ENCODE results near the gene NADSYN1.

NADSYN1 gene

GRCh38 chr11:71449596-71449995, 3.4 kb upstream of the NADSYN1 start:
- H3K9me3 ChIP-seq (ENCODE audit: control insufficient read depth in 1 of 2, low read length in 2 of 2) = no peaks in the 10 kb centered on the region
- no peak overlapping the region for H3K27ac ChIP-seq (ENCODE audit: low read depth, low read length)
- H3K4me3 ChIP-seq (ENCODE audit: low read depth in 1 of 2, low read length in 2 of 2) = peak overlapping the region; percentile 95 to 98
- H3K27me3 ChIP-seq (ENCODE audit: control insufficient read depth in 1 of 2, insufficient read depth in 2 of 2, low read length in 2 of 2) = no peaks in the 10 kb centered on the region
- H3K9ac ChIP-seq (ENCODE audit: low read depth in 1 of 2, low read length in 2 of 2) = peak overlapping the region; percentile 93 to 94
- peaks cover 0 to 14% of the 10 kb centered on the region in 2 donors for H3K36me3 ChIP-seq (ENCODE audit: control insufficient read depth in 1 of 2, insufficient read depth in 2 of 2, low read length in 2 of 2)
- H3K4me1 ChIP-seq (ENCODE audit: control insufficient read depth in 1 of 2, insufficient read depth in 2 of 2, low read length in 2 of 2) = peaks cover 37 to 60% of the 10 kb centered on the region in 2 donors

GRCh38 chr11:71450507-71450906, 2.5 kb upstream of the NADSYN1 start:
- Histone ChIP-seq H3K9me3 (ENCODE audit: control insufficient read depth in 1 of 2, low read length in 2 of 2) (no peaks in the 10 kb centered on the region), H3K4me3 (ENCODE audit: low read depth in 1 of 2, low read length in 2 of 2) (no peak overlapping the region), H3K27ac (ENCODE audit: low read depth, low read length) (no peak overlapping the region), H3K4me1 (ENCODE audit: control insufficient read depth in 1 of 2, insufficient read depth in 2 of 2, low read length in 2 of 2) (peaks cover 42 to 67% of the 10 kb centered on the region in 2 donors), H3K27me3 (ENCODE audit: control insufficient read depth in 1 of 2, insufficient read depth in 2 of 2, low read length in 2 of 2) (no peaks in the 10 kb centered on the region), H3K9ac (ENCODE audit: low read depth in 1 of 2, low read length in 2 of 2) (no peak overlapping the region), H3K36me3 (ENCODE audit: control insufficient read depth in 1 of 2, insufficient read depth in 2 of 2, low read length in 2 of 2) (peaks cover 8 to 11% of the 10 kb centered on the region in 2 donors)

- Histone ChIP-seq H3K4me1 (ENCODE audit: control insufficient read depth in 1 of 2, insufficient read depth in 2 of 2, low read length in 2 of 2) (peaks cover 42 to 67% of the 10 kb centered on the region in 2 donors), H3K27me3 (ENCODE audit: control insufficient read depth in 1 of 2, insufficient read depth in 2 of 2, low read length in 2 of 2) (no peaks in the 10 kb centered on the region), H3K9ac (ENCODE audit: low read depth in 1 of 2, low read length in 2 of 2) (no peak overlapping the region), H3K36me3 (ENCODE audit: control insufficient read depth in 1 of 2, insufficient read depth in 2 of 2, low read length in 2 of 2) (peaks cover 12 to 14% of the 10 kb centered on the region in 2 donors), H3K27ac (ENCODE audit: low read depth, low read length) (no peak overlapping the region), H3K9me3 (ENCODE audit: control insufficient read depth in 1 of 2, low read length in 2 of 2) (no peaks in the 10 kb centered on the region), H3K4me3 (ENCODE audit: low read depth in 1 of 2, low read length in 2 of 2) (no peak overlapping the region)
Observed at GRCh38 chr11:71450939-71451338, 2.1 kb upstream of the NADSYN1 start.

- H3K9ac ChIP-seq (ENCODE audit: low read depth in 1 of 2, low read length in 2 of 2) = peak overlapping the region; percentile 81 to 96
- H3K27me3 ChIP-seq (ENCODE audit: control insufficient read depth in 1 of 2, insufficient read depth in 2 of 2, low read length in 2 of 2) = no peaks in the 10 kb centered on the region
- peak overlapping the region; percentile 88 to 90 for H3K4me3 ChIP-seq (ENCODE audit: low read depth in 1 of 2, low read length in 2 of 2)
- H3K36me3 ChIP-seq (ENCODE audit: control insufficient read depth in 1 of 2, insufficient read depth in 2 of 2, low read length in 2 of 2) = peaks cover 20 to 21% of the 10 kb centered on the region in 2 donors
- H3K4me1 ChIP-seq (ENCODE audit: control insufficient read depth in 1 of 2, insufficient read depth in 2 of 2, low read length in 2 of 2) = peaks cover 42 to 65% of the 10 kb centered on the region in 2 donors
- H3K27ac ChIP-seq (ENCODE audit: low read depth, low read length) = peak overlapping the region; percentile 35
- H3K9me3 ChIP-seq (ENCODE audit: control insufficient read depth in 1 of 2, low read length in 2 of 2) = no peaks in the 10 kb centered on the region
Observed at GRCh38 chr11:71451596-71452198, 1.3 kb upstream of the NADSYN1 start.

GRCh38 chr11:71452199-71453036, 585 bp upstream of the NADSYN1 start:
- peak overlapping the region; percentile 88 to 90 for H3K4me3 ChIP-seq (ENCODE audit: low read depth in 1 of 2, low read length in 2 of 2)
- no peaks in the 10 kb centered on the region for H3K27me3 ChIP-seq (ENCODE audit: control insufficient read depth in 1 of 2, insufficient read depth in 2 of 2, low read length in 2 of 2)
- no peaks in the 10 kb centered on the region for H3K9me3 ChIP-seq (ENCODE audit: control insufficient read depth in 1 of 2, low read length in 2 of 2)
- H3K4me1 ChIP-seq (ENCODE audit: control insufficient read depth in 1 of 2, insufficient read depth in 2 of 2, low read length in 2 of 2) = peaks cover 42 to 58% of the 10 kb centered on the region in 2 donors
- H3K27ac ChIP-seq (ENCODE audit: low read depth, low read length) = peak overlapping the region; percentile 54
- H3K9ac ChIP-seq (ENCODE audit: low read depth in 1 of 2, low read length in 2 of 2) = peak overlapping the region; percentile 81 to 96
- peaks cover 25 to 27% of the 10 kb centered on the region in 2 donors for H3K36me3 ChIP-seq (ENCODE audit: control insufficient read depth in 1 of 2, insufficient read depth in 2 of 2, low read length in 2 of 2)

GRCh38 chr11:71453918-71454304, 908 bp downstream of the NADSYN1 start:
- Histone ChIP-seq H3K9ac (ENCODE audit: low read depth in 1 of 2, low read length in 2 of 2) (peak overlapping the region; percentile 78 to 86), H3K27me3 (ENCODE audit: control insufficient read depth in 1 of 2, insufficient read depth in 2 of 2, low read length in 2 of 2) (no peaks in the 10 kb centered on the region), H3K9me3 (ENCODE audit: control insufficient read depth in 1 of 2, low read length in 2 of 2) (no peaks in the 10 kb centered on the region), H3K4me3 (ENCODE audit: low read depth in 1 of 2, low read length in 2 of 2) (peak overlapping the region; percentile 81 to 88), H3K36me3 (ENCODE audit: control insufficient read depth in 1 of 2, insufficient read depth in 2 of 2, low read length in 2 of 2) (peaks cover 40 to 41% of the 10 kb centered on the region in 2 donors), H3K4me1 (ENCODE audit: control insufficient read depth in 1 of 2, insufficient read depth in 2 of 2, low read length in 2 of 2) (peaks cover 42 to 50% of the 10 kb centered on the region in 2 donors), H3K27ac (ENCODE audit: low read depth, low read length) (no peak overlapping the region)

GRCh38 chr11:71454470-71455113, 1.6 kb downstream of the NADSYN1 start:
- peaks cover 47% of the 10 kb centered on the region in 2 donors for H3K36me3 ChIP-seq (ENCODE audit: control insufficient read depth in 1 of 2, insufficient read depth in 2 of 2, low read length in 2 of 2)
- H3K27ac ChIP-seq (ENCODE audit: low read depth, low read length) = no peak overlapping the region
- peak overlapping the region in 1 of 2 donors; percentile 86 for H3K9ac ChIP-seq (ENCODE audit: low read depth in 1 of 2, low read length in 2 of 2)
- H3K27me3 ChIP-seq (ENCODE audit: control insufficient read depth in 1 of 2, insufficient read depth in 2 of 2, low read length in 2 of 2) = no peaks in the 10 kb centered on the region
- peaks cover 38 to 43% of the 10 kb centered on the region in 2 donors for H3K4me1 ChIP-seq (ENCODE audit: control insufficient read depth in 1 of 2, insufficient read depth in 2 of 2, low read length in 2 of 2)
- H3K4me3 ChIP-seq (ENCODE audit: low read depth in 1 of 2, low read length in 2 of 2) = peak overlapping the region; percentile 81 to 88
- H3K9me3 ChIP-seq (ENCODE audit: control insufficient read depth in 1 of 2, low read length in 2 of 2) = no peaks in the 10 kb centered on the region

GRCh38 chr11:71456294-71456693, 3.3 kb downstream of the NADSYN1 start:
- Histone ChIP-seq H3K4me3 (ENCODE audit: low read depth in 1 of 2, low read length in 2 of 2) (no peak overlapping the region), H3K4me1 (ENCODE audit: control insufficient read depth in 1 of 2, insufficient read depth in 2 of 2, low read length in 2 of 2) (peaks cover 23 to 31% of the 10 kb centered on the region in 2 donors), H3K36me3 (ENCODE audit: control insufficient read depth in 1 of 2, insufficient read depth in 2 of 2, low read length in 2 of 2) (peaks cover 52 to 63% of the 10 kb centered on the region in 2 donors), H3K9ac (ENCODE audit: low read depth in 1 of 2, low read length in 2 of 2) (no peak overlapping the region), H3K9me3 (ENCODE audit: control insufficient read depth in 1 of 2, low read length in 2 of 2) (no peaks in the 10 kb centered on the region), H3K27me3 (ENCODE audit: control insufficient read depth in 1 of 2, insufficient read depth in 2 of 2, low read length in 2 of 2) (no peaks in the 10 kb centered on the region), H3K27ac (ENCODE audit: low read depth, low read length) (no peak overlapping the region)

- H3K4me1 ChIP-seq (ENCODE audit: control insufficient read depth in 1 of 2, insufficient read depth in 2 of 2, low read length in 2 of 2) = peaks cover 18 to 26% of the 10 kb centered on the region in 2 donors
- no peaks in the 10 kb centered on the region for H3K27me3 ChIP-seq (ENCODE audit: control insufficient read depth in 1 of 2, insufficient read depth in 2 of 2, low read length in 2 of 2)
- H3K36me3 ChIP-seq (ENCODE audit: control insufficient read depth in 1 of 2, insufficient read depth in 2 of 2, low read length in 2 of 2) = peaks cover 52 to 68% of the 10 kb centered on the region in 2 donors
- H3K27ac ChIP-seq (ENCODE audit: low read depth, low read length) = no peak overlapping the region
- no peak overlapping the region for H3K4me3 ChIP-seq (ENCODE audit: low read depth in 1 of 2, low read length in 2 of 2)
- H3K9ac ChIP-seq (ENCODE audit: low read depth in 1 of 2, low read length in 2 of 2) = no peak overlapping the region
- no peaks in the 10 kb centered on the region for H3K9me3 ChIP-seq (ENCODE audit: control insufficient read depth in 1 of 2, low read length in 2 of 2)
Observed at GRCh38 chr11:71456831-71457230, 3.8 kb downstream of the NADSYN1 start.

Measured in duodenal mucosa (tissue), 2 donors.